ENCODE data around the gene NPY5R. TPM values are rescaled to one million over a fixed set of nuclear protein-coding genes. Genes with fewer than 3 reads are reported as not detected.

NPY5R gene
- total RNA-seq, 1 donor from 2014 or later, result 1.3 TPM

DNA sequence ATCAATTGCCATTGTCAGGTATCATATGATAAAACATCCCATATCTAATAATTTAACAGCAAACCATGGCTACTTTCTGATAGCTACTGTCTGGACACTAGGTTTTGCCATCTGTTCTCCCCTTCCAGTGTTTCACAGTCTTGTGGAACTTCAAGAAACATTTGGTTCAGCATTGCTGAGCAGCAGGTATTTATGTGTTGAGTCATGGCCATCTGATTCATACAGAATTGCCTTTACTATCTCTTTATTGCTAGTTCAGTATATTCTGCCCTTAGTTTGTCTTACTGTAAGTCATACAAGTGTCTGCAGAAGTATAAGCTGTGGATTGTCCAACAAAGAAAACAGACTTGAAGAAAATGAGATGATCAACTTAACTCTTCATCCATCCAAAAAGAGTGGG lies 7.0 kb downstream of the NPY5R start:
- TF ChIP-seq, protein P1, sequence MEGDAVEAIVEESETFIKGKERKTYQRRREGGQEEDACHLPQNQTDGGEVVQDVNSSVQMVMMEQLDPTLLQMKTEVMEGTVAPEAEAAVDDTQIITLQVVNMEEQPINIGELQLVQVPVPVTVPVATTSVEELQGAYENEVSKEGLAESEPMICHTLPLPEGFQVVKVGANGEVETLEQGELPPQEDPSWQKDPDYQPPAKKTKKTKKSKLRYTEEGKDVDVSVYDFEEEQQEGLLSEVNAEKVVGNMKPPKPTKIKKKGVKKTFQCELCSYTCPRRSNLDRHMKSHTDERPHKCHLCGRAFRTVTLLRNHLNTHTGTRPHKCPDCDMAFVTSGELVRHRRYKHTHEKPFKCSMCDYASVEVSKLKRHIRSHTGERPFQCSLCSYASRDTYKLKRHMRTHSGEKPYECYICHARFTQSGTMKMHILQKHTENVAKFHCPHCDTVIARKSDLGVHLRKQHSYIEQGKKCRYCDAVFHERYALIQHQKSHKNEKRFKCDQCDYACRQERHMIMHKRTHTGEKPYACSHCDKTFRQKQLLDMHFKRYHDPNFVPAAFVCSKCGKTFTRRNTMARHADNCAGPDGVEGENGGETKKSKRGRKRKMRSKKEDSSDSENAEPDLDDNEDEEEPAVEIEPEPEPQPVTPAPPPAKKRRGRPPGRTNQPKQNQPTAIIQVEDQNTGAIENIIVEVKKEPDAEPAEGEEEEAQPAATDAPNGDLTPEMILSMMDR (IDR thresholded peaks at IDR 0.05; ENCODE audit: insufficient read depth, low read length, poor library complexity, severe bottlenecking), result no peak
- Histone ChIP-seq H3K36me3 (ENCODE audit: control insufficient read depth, insufficient read depth, low read length) (no peaks in the 10 kb centered on the region), H3K27me3 (ENCODE audit: control insufficient read depth, insufficient read depth, low read length) (no peaks in the 10 kb centered on the region), H3K4me3 (ENCODE audit: low read depth, low read length) (no peak overlapping the region)
- peak; percentile 85 for DNase-seq (ENCODE audit: low read depth)

DNA sequence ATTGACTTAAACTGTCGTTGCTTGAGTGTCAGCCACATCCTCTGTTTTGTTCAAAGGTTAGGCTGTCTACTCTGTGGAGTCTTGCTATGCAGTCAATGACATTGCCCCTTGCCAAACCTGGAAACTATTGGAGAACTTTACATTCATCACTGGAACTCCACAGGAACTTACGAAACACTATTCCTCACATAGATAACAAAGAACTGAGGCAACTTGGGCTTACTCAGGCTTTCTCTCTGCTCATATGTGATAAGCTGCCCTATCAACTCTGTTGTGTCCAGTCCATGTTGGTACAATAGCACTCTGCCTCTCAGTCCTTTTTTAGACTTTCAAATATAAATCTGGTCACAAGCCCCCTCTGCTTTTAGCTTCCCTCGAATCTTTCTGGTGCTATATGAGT lies 9.4 kb downstream of the NPY5R start:
- H3K4me3 ChIP-seq (ENCODE audit: low read depth, low read length), result no peak overlapping the region
- no peaks in the 10 kb centered on the region for H3K36me3 ChIP-seq (ENCODE audit: control insufficient read depth, insufficient read depth, low read length)
- no peak for DNase-seq (ENCODE audit: low read depth)
- TF ChIP-seq, protein P1 (IDR thresholded peaks at IDR 0.05; ENCODE audit: insufficient read depth, low read length, poor library complexity, severe bottlenecking), result no peak
- no peaks in the 10 kb centered on the region for H3K27me3 ChIP-seq (ENCODE audit: control insufficient read depth, insufficient read depth, low read length)

DNA sequence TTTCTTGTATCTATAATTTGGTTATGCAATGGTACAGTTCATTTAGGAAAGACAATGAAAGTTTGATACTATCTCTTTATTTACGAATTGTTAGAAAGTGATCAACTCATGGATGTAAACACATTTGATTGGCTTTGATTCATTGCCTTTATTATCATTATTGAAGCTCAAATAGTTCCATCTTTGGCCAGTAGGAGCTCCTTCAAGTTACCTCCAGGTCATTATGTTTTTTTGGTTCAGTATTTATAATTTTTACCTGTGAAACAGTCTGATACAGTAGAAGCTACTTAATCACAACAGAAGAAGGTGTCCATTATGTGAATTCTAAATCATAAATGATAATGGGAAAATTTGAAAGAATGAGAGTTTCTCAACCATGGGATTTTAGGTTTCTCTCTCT lies 12.4 kb downstream of the NPY5R start:
- TF ChIP-seq, protein P1 (IDR thresholded peaks at IDR 0.05; ENCODE audit: insufficient read depth, low read length, poor library complexity, severe bottlenecking), result peak; percentile 3
- no peak for DNase-seq (ENCODE audit: low read depth)
- Histone ChIP-seq H3K27me3 (ENCODE audit: control insufficient read depth, insufficient read depth, low read length) (no peaks in the 10 kb centered on the region), H3K4me3 (ENCODE audit: low read depth, low read length) (no peak overlapping the region), H3K36me3 (ENCODE audit: control insufficient read depth, insufficient read depth, low read length) (no peaks in the 10 kb centered on the region)

DNA sequence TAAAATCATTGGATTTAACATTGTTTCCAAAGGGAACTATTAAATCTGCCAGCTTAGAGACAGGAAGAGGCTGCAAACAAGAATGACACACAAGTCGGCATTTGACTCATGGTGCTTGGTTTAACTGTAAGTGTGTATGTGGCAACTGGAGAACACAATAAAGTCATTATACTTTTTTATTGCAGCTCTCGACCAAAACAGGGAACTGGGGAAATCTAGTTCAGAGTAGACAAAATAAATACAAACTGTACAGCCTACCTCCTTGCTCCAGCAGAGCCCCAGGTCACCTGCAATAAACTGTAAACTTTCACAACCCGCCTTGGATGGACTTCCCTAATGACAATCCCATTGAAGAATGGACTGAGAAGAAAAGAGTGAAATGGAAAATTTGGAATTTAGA lies 24.0 kb downstream of the NPY5R start:
- peak; percentile 49 for DNase-seq (ENCODE audit: low read depth)
- TF ChIP-seq, protein P1 (IDR thresholded peaks at IDR 0.05; ENCODE audit: insufficient read depth, low read length, poor library complexity, severe bottlenecking), result no peak
- H3K36me3 ChIP-seq (ENCODE audit: control insufficient read depth, insufficient read depth, low read length), result no peaks in the 10 kb centered on the region

DNA sequence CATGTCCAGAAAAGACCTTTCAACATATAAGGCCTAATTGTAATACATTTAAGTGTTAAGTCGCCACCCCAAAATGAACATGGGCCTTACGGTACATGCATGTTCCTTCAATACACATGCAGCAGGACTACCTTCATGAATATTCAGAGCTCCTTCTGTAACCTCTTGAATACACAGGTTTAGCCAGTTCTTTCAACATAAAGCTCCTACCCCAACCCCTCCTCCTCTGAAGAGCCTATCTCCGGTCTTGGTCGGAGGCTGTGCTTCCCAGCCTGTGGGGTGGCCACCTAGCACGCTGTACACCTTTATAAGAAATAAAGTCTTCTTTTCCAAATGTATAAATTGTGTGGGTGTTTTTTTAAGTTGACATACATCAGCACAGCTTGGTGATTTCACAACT lies 28.3 kb downstream of the NPY5R start:
- H3K27me3 ChIP-seq (ENCODE audit: control insufficient read depth, insufficient read depth, low read length), result no peaks in the 10 kb centered on the region
- DNase-seq (ENCODE audit: low read depth), result no peak
- H3K4me3 ChIP-seq (ENCODE audit: low read depth, low read length), result no peak overlapping the region
- H3K36me3 ChIP-seq (ENCODE audit: control insufficient read depth, insufficient read depth, low read length), result no peaks in the 10 kb centered on the region
- TF ChIP-seq, protein P1 (IDR thresholded peaks at IDR 0.05; ENCODE audit: insufficient read depth, low read length, poor library complexity, severe bottlenecking), result no peak

More for the DNA sequence above, 24.0 kb downstream of the NPY5R start:
- Histone ChIP-seq H3K27me3 (ENCODE audit: control insufficient read depth, insufficient read depth, low read length) (no peaks in the 10 kb centered on the region), H3K4me3 (ENCODE audit: low read depth, low read length) (no peak overlapping the region)

DNA sequence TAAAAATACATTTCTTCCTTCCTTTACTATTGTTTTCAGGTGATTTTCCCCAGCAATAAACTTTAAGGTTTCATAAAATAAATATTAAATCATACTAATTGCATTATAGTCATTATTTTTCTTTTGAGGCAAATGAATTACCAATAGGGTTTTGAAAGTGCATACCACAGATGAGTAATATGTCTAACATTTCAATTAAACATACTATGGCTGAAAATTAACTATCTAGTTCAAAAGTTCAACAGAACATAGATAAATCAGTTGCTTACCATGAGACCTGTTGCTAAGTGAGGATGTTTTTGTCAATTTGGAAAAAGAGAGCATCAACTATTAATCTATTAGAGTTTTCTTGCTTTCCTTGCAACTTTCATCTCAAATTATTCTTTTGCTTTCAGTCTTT lies 35.0 kb downstream of the NPY5R start:
- Histone ChIP-seq H3K4me3 (ENCODE audit: low read depth, low read length) (no peak overlapping the region), H3K36me3 (ENCODE audit: control insufficient read depth, insufficient read depth, low read length) (no peaks in the 10 kb centered on the region), H3K27me3 (ENCODE audit: control insufficient read depth, insufficient read depth, low read length) (no peaks in the 10 kb centered on the region)
- DNase-seq (ENCODE audit: low read depth), result peak; percentile 44
- TF ChIP-seq, protein P1 (IDR thresholded peaks at IDR 0.05; ENCODE audit: insufficient read depth, low read length, poor library complexity, severe bottlenecking), result no peak

All from kidney epithelial cell (primary cell).